ENCODE results near the gene ZNF844. TPM values are rescaled to one million over a fixed set of nuclear protein-coding genes. Genes with fewer than 3 reads are reported as not detected.
"Not testable (repeated sequence)": the region's sequence is repeated elsewhere in the genome, so short reads cannot be mapped to it uniquely, and the experiment has no call there.

Gene ZNF844
- polyA plus RNA-seq, 10 donors, result 6.2 to 12.0 (median 8.9) TPM

- peak; percentile 51 to 87 (median 76) for DNase-seq
Measured at GRCh38 chr19:12090807-12091206, 26.3 kb downstream of the ZNF844 start.

GRCh38 chr19:12092065-12092867, 27.7 kb downstream of the ZNF844 start:
- DNase-seq, result peak; percentile 92 to 96 (median 92)

- DNase-seq, result peak in 2 of 3 donors; percentile 3 to 22
Measured at GRCh38 chr19:12092956-12093355, 28.4 kb downstream of the ZNF844 start.

- no peak for DNase-seq
Measured at GRCh38 chr19:12093777-12094176, 29.2 kb downstream of the ZNF844 start.

- DNase-seq, result no peak
Measured at GRCh38 chr19:12095111-12095790, 30.7 kb downstream of the ZNF844 start.

GRCh38 chr19:12098040-12098439, 33.5 kb downstream of the ZNF844 start:
- DNase-seq, result no peak

- not testable (repeated sequence) for DNase-seq
Measured at GRCh38 chr19:12103909-12104308, 39.4 kb downstream of the ZNF844 start.

- no peak for DNase-seq
Measured at GRCh38 chr19:12111176-12111575, 46.6 kb downstream of the ZNF844 start.

- DNase-seq, result no peak
Measured at GRCh38 chr19:12111943-12112637, 47.6 kb downstream of the ZNF844 start.

- DNase-seq, result no peak
Measured at GRCh38 chr19:12112701-12113100, 48.2 kb downstream of the ZNF844 start.

- no peak for DNase-seq
Measured at GRCh38 chr19:12113121-12113520, 48.6 kb downstream of the ZNF844 start.

- DNase-seq, result no peak
Measured at GRCh38 chr19:12117201-12117970, 52.9 kb downstream of the ZNF844 start.

GRCh38 chr19:12126707-12127106, 62.2 kb downstream of the ZNF844 start:
- DNase-seq, result no peak

Other genes with a start within 250 kb of the ZNF844 start
- 1 to 10 TPM; 2.6 to 6.8 (median 4.9) TPM for gene ZNF439, start 216.0 kb upstream of the ZNF844 start, polyA plus RNA-seq (ENCODE audit: insufficient read length in 10 of 10)
- 1 to 10 TPM; 2.9 to 5.8 (median 4.1) TPM for gene ZNF69, start 176.9 kb upstream of the ZNF844 start, polyA plus RNA-seq (ENCODE audit: insufficient read length in 10 of 10)
- 10 to 100 TPM in 2 of 10 donors, 1 to 10 TPM in 8; 3.7 to 12.0 (median 7.1) TPM for gene ZNF700, start 139.6 kb upstream of the ZNF844 start, polyA plus RNA-seq (ENCODE audit: insufficient read length in 10 of 10)
- gene ZNF763, start 99.7 kb upstream of the ZNF844 start, polyA plus RNA-seq (ENCODE audit: insufficient read length in 10 of 10), result 1 to 10 TPM; 1.0 to 2.4 (median 1.8) TPM
- gene ZNF433, start 29.1 kb upstream of the ZNF844 start, polyA plus RNA-seq (ENCODE audit: insufficient read length in 10 of 10), result 1 to 10 TPM; 2.2 to 5.6 (median 4.4) TPM
- under 1 TPM; 0.17 to 0.80 (median 0.41) TPM for gene ZNF878, start 11.8 kb upstream of the ZNF844 start, polyA plus RNA-seq (ENCODE audit: insufficient read length in 10 of 10)
- 1 to 10 TPM; 1.2 to 4.5 (median 2.3) TPM for gene ZNF20, start 75.6 kb downstream of the ZNF844 start, polyA plus RNA-seq (ENCODE audit: insufficient read length in 10 of 10)
- gene ZNF625, start 92.0 kb downstream of the ZNF844 start, polyA plus RNA-seq (ENCODE audit: insufficient read length in 10 of 10), result 1 to 10 TPM; 3.8 to 7.4 (median 5.3) TPM
- 1 to 10 TPM; 6.0 to 9.3 (median 8.1) TPM for gene ZNF136, start 98.4 kb downstream of the ZNF844 start, polyA plus RNA-seq (ENCODE audit: insufficient read length in 10 of 10)
- 10 to 100 TPM in 4 of 10 donors, 1 to 10 TPM in 6; 6.0 to 13.0 (median 8.4) TPM for gene ZNF44, start 230.2 kb downstream of the ZNF844 start, polyA plus RNA-seq (ENCODE audit: insufficient read length in 10 of 10)

All from muscle of back (tissue), 11 donors.